OCI-LY7 (cell line): ENCODE measurements around the gene SEMA3F. TPM values are rescaled to one million over a fixed set of nuclear protein-coding genes. Genes with fewer than 3 reads are reported as not detected.

Experiments used
- BruUV-seq: library from RNA; stranded (reverse); fragments of 400-500 nt; replicated peaks from 2 replicates; lab custom pipeline; 2021; lab: Mats Ljungman, UMichigan
- CTCF ChIA-PET: fragments of 300-600 bp; sonication (Branson Sonifier 250); formaldehyde crosslinking; loops from one replicate; lab custom pipeline; 2022; ENCODE audit warnings: antibody characterized with exemption; ENCODE audit not compliant: unreplicated experiment; lab: Charles Lee
- POLR2A ChIA-PET: fragments of 300-600 bp; sonication (Branson Sonifier 250); formaldehyde crosslinking; loops from one replicate; lab custom pipeline; 2022; ENCODE audit warnings: antibody characterized with exemption; lab: Charles Lee
- DNase-seq: peaks from one replicate; pipeline ENCODE4 v3.0.0-alpha.2; 2015; ENCODE audit warnings: low spot score
- H2AFZ ChIP-seq: fragments of 200-600 bp; sonication (generic), shearing (Covaris generic); 2 replicates; pipeline ENCODE4 v1.6.1; 2014; ENCODE audit warnings: mild to moderate bottlenecking, antibody characterized with exemption, low read length, moderate library complexity
- H3K27ac ChIP-seq: fragments of 200-600 bp; sonication (generic); 2 replicates; pipeline ENCODE4 v1.5.1; 2014; ENCODE audit warnings: mixed run types, low read depth, mild to moderate bottlenecking, moderate library complexity, low read length, inconsistent platforms; ENCODE audit not compliant: poor library complexity, severe bottlenecking
- H3K36me3 ChIP-seq: fragments of 200-600 bp; sonication (generic); 2 replicates; pipeline ENCODE4 v1.6.1; 2014; ENCODE audit warnings: mild to moderate bottlenecking, antibody characterized with exemption, low read length, moderate library complexity, mixed read lengths; ENCODE audit not compliant: insufficient read depth
- H3K4me1 ChIP-seq: fragments of 200-600 bp; sonication (generic); 2 replicates; pipeline ENCODE4 v1.5.1; 2014; ENCODE audit warnings: mild to moderate bottlenecking, low read length; ENCODE audit not compliant: insufficient read depth, poor library complexity, severe bottlenecking
- H3K4me2 ChIP-seq: fragments of 200-600 bp; sonication (generic); 2 replicates; pipeline ENCODE4 v1.6.1; 2014; ENCODE audit warnings: mild to moderate bottlenecking, low read length
- H3K4me3 ChIP-seq: fragments of 200-600 bp; sonication (generic); 2 replicates; pipeline ENCODE4 v1.5.1; 2014; ENCODE audit warnings: mild to moderate bottlenecking, low read depth, low read length; ENCODE audit not compliant: poor library complexity, severe bottlenecking
- H3K79me2 ChIP-seq: fragments of 200-600 bp; sonication (generic); 2 replicates; pipeline ENCODE4 v1.6.1; 2016; ENCODE audit warnings: low read depth, mild to moderate bottlenecking, low read length, moderate library complexity, mixed read lengths; ENCODE audit not compliant: insufficient read depth
- H3K9me2 ChIP-seq: fragments of 200-600 bp; sonication (generic); 2 replicates; pipeline ENCODE4 v1.6.1; 2016; ENCODE audit warnings: mild to moderate bottlenecking, low read length, mixed read lengths; ENCODE audit not compliant: insufficient read depth
- H3K9me3 ChIP-seq: fragments of 200-600 bp; sonication (generic); 2 replicates; pipeline ENCODE4 v1.6.1; 2014; ENCODE audit warnings: mild to moderate bottlenecking, mixed run types, low read length, mixed read lengths
- H4K20me1 ChIP-seq: fragments of 200-600 bp; sonication (generic); 2 replicates; pipeline ENCODE4 v1.6.1; 2014; ENCODE audit warnings: mild to moderate bottlenecking, antibody characterized with exemption, low read length, moderate library complexity, mixed read lengths; ENCODE audit not compliant: insufficient read depth
- EZH2phosphoT487 ChIP-seq: fragments of 200-600 bp; sonication (generic); IDR thresholded peaks from 2 replicates; pipeline ENCODE4 v1.6.1; 2018; ENCODE audit warnings: low read depth, borderline replicate concordance, mild to moderate bottlenecking, mixed run types, antibody characterized with exemption, low read length, moderate library complexity, mixed read lengths
- intact Hi-C: fragments of 100-400 bp; cut with micrococcal nuclease; formaldehyde crosslinking; loops from one replicate; pipeline ENCODE4 v1.10.0; 2022; ENCODE audit not compliant: unreplicated experiment
- total RNA-seq, 2 experiments: library from RNA; depleted of rRNA in 1 of 2; stranded (reverse); fragments of >200 nt in 1 of 2; shearing (Covaris generic) in 1 of 2; gene quantifications; 2 replicates each; pipeline ENCODE4 v1.2.3, GENCODE V29; 2014 to 2022
- TF ChIP-seq, protein P1 (sequence below): fragments of 200-600 bp; sonication (generic); conservative IDR thresholded peaks from 2 replicates; pipeline ENCODE4 v1.5.1; 2014; ENCODE audit warnings: mild to moderate bottlenecking, antibody characterized with exemption, low read length, moderate library complexity, mixed read lengths

The SEMA3F gene
- total RNA-seq, 2 experiments from 2014 or later: 0.84 TPM; not detected in 1

DNA sequence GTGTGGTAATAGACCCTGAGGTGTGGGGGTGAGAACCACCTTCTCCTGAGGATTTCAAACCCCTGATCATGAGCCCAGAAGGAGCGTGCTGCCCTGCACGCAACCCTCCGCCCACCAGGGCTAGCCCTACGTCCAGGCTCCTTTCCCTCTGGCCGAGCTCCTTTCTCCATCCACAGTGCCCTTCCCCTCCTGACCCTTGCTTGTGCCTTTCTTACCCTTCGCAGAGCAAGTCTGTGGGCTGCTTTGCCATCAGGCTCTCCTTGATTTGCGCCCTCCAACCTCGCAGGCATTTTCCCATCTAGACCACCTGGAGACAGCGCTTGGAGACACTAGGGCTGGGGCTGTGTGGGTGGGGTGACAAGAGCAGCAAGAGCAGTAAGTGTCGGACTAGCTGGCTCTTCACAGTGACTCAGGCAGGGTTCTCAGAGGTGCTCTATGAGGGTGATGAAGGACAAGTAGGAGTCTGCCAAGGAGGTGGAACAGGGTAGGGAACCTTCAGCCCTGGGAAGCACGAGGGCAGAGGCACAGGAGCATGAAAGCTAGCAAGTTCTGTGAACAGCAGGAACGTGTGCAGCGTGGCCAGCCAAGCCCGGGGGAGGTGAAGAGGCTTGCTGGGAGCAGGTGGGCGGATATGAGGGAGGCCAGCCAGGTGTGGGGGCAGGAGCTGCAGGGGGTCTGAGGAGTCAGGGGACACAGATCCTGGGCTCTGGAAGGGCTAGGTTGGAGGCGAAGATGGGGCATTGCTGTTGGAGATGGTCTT, 47.4 kb downstream of the SEMA3F start:
- intact Hi-C loops: no loop called here
- Histone ChIP-seq H3K9me2 (no peaks in the 10 kb centered on the region), H3K27ac (no peak overlapping the region), H4K20me1 (no peaks in the 10 kb centered on the region), H3K4me1 (no peaks in the 10 kb centered on the region), H3K36me3 (no peaks in the 10 kb centered on the region), H3K79me2 (no peaks in the 10 kb centered on the region), H3K9me3 (no peaks in the 10 kb centered on the region), H3K4me2 (no peak overlapping the region), H2AFZ (no peak overlapping the region), H3K4me3 (no peak overlapping the region)
- ChIA-PET POLR2A (no interaction called here), CTCF (no interaction called here)
- no peak for DNase-seq
- no TSS peak for BruUV-seq
- no peak for TF ChIP-seq EZH2phosphoT487
- TF ChIP-seq, protein P1, sequence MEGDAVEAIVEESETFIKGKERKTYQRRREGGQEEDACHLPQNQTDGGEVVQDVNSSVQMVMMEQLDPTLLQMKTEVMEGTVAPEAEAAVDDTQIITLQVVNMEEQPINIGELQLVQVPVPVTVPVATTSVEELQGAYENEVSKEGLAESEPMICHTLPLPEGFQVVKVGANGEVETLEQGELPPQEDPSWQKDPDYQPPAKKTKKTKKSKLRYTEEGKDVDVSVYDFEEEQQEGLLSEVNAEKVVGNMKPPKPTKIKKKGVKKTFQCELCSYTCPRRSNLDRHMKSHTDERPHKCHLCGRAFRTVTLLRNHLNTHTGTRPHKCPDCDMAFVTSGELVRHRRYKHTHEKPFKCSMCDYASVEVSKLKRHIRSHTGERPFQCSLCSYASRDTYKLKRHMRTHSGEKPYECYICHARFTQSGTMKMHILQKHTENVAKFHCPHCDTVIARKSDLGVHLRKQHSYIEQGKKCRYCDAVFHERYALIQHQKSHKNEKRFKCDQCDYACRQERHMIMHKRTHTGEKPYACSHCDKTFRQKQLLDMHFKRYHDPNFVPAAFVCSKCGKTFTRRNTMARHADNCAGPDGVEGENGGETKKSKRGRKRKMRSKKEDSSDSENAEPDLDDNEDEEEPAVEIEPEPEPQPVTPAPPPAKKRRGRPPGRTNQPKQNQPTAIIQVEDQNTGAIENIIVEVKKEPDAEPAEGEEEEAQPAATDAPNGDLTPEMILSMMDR: no peak

DNA sequence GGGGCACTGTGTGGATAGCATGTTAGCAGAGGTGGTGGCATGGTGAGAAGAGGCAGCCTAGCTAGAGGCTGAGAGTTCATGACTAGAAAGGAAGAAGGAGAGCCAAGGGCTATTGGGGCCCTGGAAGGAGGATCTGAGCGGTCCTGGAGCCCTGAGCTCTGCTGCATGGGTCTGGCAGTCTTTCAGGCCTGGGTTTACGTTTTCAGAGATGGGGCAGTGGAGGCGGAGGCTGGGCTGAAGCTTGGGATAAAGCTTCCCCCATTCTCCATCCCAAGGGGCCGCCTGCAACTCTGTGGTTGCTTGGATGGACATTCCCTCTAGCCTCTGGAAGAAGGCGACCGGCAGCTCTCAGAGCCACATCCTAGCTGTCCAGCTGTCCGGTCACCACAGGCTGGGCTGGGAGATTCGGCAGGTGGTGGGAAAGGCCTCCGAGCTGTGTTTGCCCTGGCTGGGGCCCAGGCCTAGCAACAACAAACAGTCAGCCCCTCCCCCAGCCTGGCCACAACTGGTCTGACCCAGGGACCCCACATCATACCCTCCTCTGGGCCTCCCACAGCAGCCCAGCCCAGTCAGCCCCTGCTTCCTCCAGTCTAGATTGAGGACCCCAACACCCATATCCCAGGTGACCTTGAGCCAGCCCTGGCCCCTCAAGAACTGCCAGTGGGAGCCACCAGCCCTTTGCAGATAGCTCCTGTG, 48.1 kb downstream of the SEMA3F start:
- H3K27ac ChIP-seq: no peak overlapping the region
- POLR2A ChIA-PET: no interaction called here
- no peaks in the 10 kb centered on the region for H4K20me1 ChIP-seq
- H3K4me2 ChIP-seq: no peak overlapping the region
- no TSS peak for BruUV-seq
- TF ChIP-seq, protein P1: no peak
- no peak for TF ChIP-seq EZH2phosphoT487
- no peaks in the 10 kb centered on the region for H3K4me1 ChIP-seq
- no peaks in the 10 kb centered on the region for H3K79me2 ChIP-seq
- H2AFZ ChIP-seq: no peak overlapping the region
- intact Hi-C loops: no loop called here
- no peak overlapping the region for H3K4me3 ChIP-seq
- DNase-seq: no peak
- no peaks in the 10 kb centered on the region for H3K36me3 ChIP-seq
- no peaks in the 10 kb centered on the region for H3K9me2 ChIP-seq
- CTCF ChIA-PET: no interaction called here
- no peaks in the 10 kb centered on the region for H3K9me3 ChIP-seq
